H9 (cell line): ENCODE results near the gene FOXI1. TPM values are rescaled to one million over a fixed set of nuclear protein-coding genes. Genes with fewer than 3 reads are reported as not detected.
"Not testable (repeated sequence)": the region's sequence is repeated elsewhere in the genome, so short reads cannot be mapped to it uniquely, and the experiment has no call there.

ENCODE experiments used
- DNase-seq: peaks from one replicate; pipeline ENCODE4 v3.0.0-alpha.2; 2017
- H2AFZ ChIP-seq: one replicate; pipeline ENCODE4 v1.6.1; 2013; ENCODE audit warnings: mild to moderate bottlenecking, low read length, control low read depth, moderate library complexity
- H2AK5ac ChIP-seq: 2 replicates; pipeline ENCODE4 v1.6.1; 2013; ENCODE audit warnings: low read length, control low read depth, mixed read lengths; ENCODE audit not compliant: insufficient read length
- H2BK120ac ChIP-seq: one replicate; pipeline ENCODE4 v1.6.1; 2013; ENCODE audit warnings: low read depth, mild to moderate bottlenecking, low read length, control low read depth, inconsistent platforms; ENCODE audit not compliant: poor library complexity, severe bottlenecking
- H2BK12ac ChIP-seq: 2 replicates; pipeline ENCODE4 v1.6.1; 2013; ENCODE audit warnings: low read length, control low read depth, mixed read lengths, low read depth; ENCODE audit not compliant: insufficient read length
- H2BK15ac ChIP-seq: 2 replicates; pipeline ENCODE4 v1.6.1; 2013; ENCODE audit warnings: low read depth, low read length, control low read depth
- H2BK20ac ChIP-seq: one replicate; pipeline ENCODE4 v1.6.1; 2013; ENCODE audit warnings: low read depth, mild to moderate bottlenecking, low read length, control low read depth, inconsistent platforms; ENCODE audit not compliant: poor library complexity, severe bottlenecking
- H2BK5ac ChIP-seq: 2 replicates; pipeline ENCODE4 v1.6.1; 2013; ENCODE audit warnings: low read length, control low read depth, mixed read lengths; ENCODE audit not compliant: insufficient read length
- H3K14ac ChIP-seq: 2 replicates; pipeline ENCODE4 v1.6.1; 2013; ENCODE audit warnings: low read length, control low read depth; ENCODE audit not compliant: insufficient read depth
- H3K18ac ChIP-seq: 2 replicates; pipeline ENCODE4 v1.6.1; 2013; ENCODE audit warnings: low read depth, mild to moderate bottlenecking, mixed read lengths, low read length, control low read depth; ENCODE audit not compliant: insufficient read length
- H3K23ac ChIP-seq: 2 replicates; pipeline ENCODE4 v1.6.1; 2013; ENCODE audit warnings: low read length, control low read depth, mixed read lengths, low read depth; ENCODE audit not compliant: insufficient read length
- H3K23me2 ChIP-seq: 2 replicates; pipeline ENCODE4 v1.6.1; 2013; ENCODE audit warnings: low read depth, mild to moderate bottlenecking, mixed read lengths, low read length, control low read depth; ENCODE audit not compliant: insufficient read length, poor library complexity, severe bottlenecking
- H3K27ac ChIP-seq: 2 replicates; pipeline ENCODE4 v1.5.1; 2013; ENCODE audit warnings: low read length, control low read depth, mixed read lengths, low read depth; ENCODE audit not compliant: insufficient read length
- H3K27me3 ChIP-seq: 2 replicates; pipeline ENCODE4 v1.6.1; 2013; ENCODE audit warnings: low read length, control low read depth, inconsistent platforms; ENCODE audit not compliant: insufficient read depth
- H3K4ac ChIP-seq: 2 replicates; pipeline ENCODE4 v1.6.1; 2013; ENCODE audit warnings: low read depth, mild to moderate bottlenecking, control low read depth, inconsistent platforms, low read length, moderate library complexity
- H3K4me1 ChIP-seq: 2 replicates; pipeline ENCODE4 v1.6.1; 2013; ENCODE audit warnings: low read length, control low read depth, inconsistent platforms; ENCODE audit not compliant: insufficient read depth
- H3K4me2 ChIP-seq: 2 replicates; pipeline ENCODE4 v1.6.1; 2013; ENCODE audit warnings: low read length, control low read depth, mixed read lengths; ENCODE audit not compliant: insufficient read length, insufficient read depth
- H3K56ac ChIP-seq: 2 replicates; pipeline ENCODE4 v1.6.1; 2013; ENCODE audit warnings: low read depth, mild to moderate bottlenecking, mixed read lengths, low read length, control low read depth; ENCODE audit not compliant: insufficient read length
- H3K79me1 ChIP-seq: 2 replicates; pipeline ENCODE4 v1.6.1; 2013; ENCODE audit warnings: low read depth, mild to moderate bottlenecking, moderate library complexity, low read length, control low read depth, inconsistent platforms; ENCODE audit not compliant: insufficient read depth, poor library complexity, severe bottlenecking
- H3K79me2 ChIP-seq: 2 replicates; pipeline ENCODE4 v1.6.1; 2013; ENCODE audit warnings: low read length, control low read depth, inconsistent platforms; ENCODE audit not compliant: insufficient read depth
- H3K9ac ChIP-seq: 2 replicates; pipeline ENCODE4 v1.6.1; 2013; ENCODE audit warnings: low read length, control low read depth, mixed read lengths; ENCODE audit not compliant: insufficient read length; ENCODE audit errors: extremely low read depth
- H3K9me3 ChIP-seq: one replicate; pipeline ENCODE4 v1.6.1; 2013; ENCODE audit warnings: low read depth, low read length, inconsistent platforms; ENCODE audit not compliant: control insufficient read depth
- H3T11ph ChIP-seq: one replicate; pipeline ENCODE4 v1.6.1; 2013; ENCODE audit warnings: mild to moderate bottlenecking, low read length, control low read depth, inconsistent platforms
- H4K20me1 ChIP-seq: one replicate; pipeline ENCODE4 v1.6.1; 2013; ENCODE audit not compliant: control insufficient read depth, insufficient read length, insufficient read depth
- H4K5ac ChIP-seq: 2 replicates; pipeline ENCODE4 v1.6.1; 2013; ENCODE audit warnings: low read depth, mild to moderate bottlenecking, mixed read lengths, low read length, control low read depth; ENCODE audit not compliant: insufficient read length
- H4K8ac ChIP-seq: replicated peaks from 2 replicates; pipeline ENCODE4 v1.6.1; 2013; ENCODE audit warnings: low read length, control low read depth, mixed read lengths, low read depth; ENCODE audit not compliant: insufficient read length
- H4K91ac ChIP-seq: 2 replicates; pipeline ENCODE4 v1.6.1; 2013; ENCODE audit warnings: low read depth, mild to moderate bottlenecking, moderate library complexity, mixed read lengths, low read length, control low read depth; ENCODE audit not compliant: insufficient read length
- H3K27ac Mint-ChIP-seq, 3 experiments: 2 replicates in 2 of 3; 3 replicates in 1 of 3; pipeline ENCODE4 v1.8.0; 2020 to 2021; ENCODE audit warnings: mixed read lengths in 3 of 3, mild to moderate bottlenecking in 1 of 3, moderate library complexity in 1 of 3
- H3K27me3 Mint-ChIP-seq: 2 replicates; pipeline ENCODE4 v1.8.0; 2021; ENCODE audit warnings: low read depth, mild to moderate bottlenecking, moderate library complexity, mixed read lengths
- H3K36me3 Mint-ChIP-seq, 3 experiments: 2 replicates in 2 of 3; 3 replicates in 1 of 3; pipeline ENCODE4 v1.8.0; 2020 to 2021; ENCODE audit warnings: low read depth in 3 of 3, mixed read lengths in 3 of 3; ENCODE audit not compliant: insufficient read depth in 1 of 3
- H3K4me1 Mint-ChIP-seq, 2 experiments: 2 replicates each; pipeline ENCODE4 v1.8.0; 2020; ENCODE audit warnings: mixed read lengths in 2 of 2
- H3K4me3 Mint-ChIP-seq, 2 experiments: 2 replicates in 1 of 2; 3 replicates in 1 of 2; pipeline ENCODE4 v1.8.0; 2020 to 2021; ENCODE audit warnings: mild to moderate bottlenecking in 2 of 2, mixed read lengths in 2 of 2, moderate library complexity in 1 of 2
- H3K9me3 Mint-ChIP-seq, 2 experiments: 2 replicates in 1 of 2; 3 replicates in 1 of 2; pipeline ENCODE4 v1.8.0; 2020; ENCODE audit warnings: mild to moderate bottlenecking in 2 of 2, mixed read lengths in 2 of 2, moderate library complexity in 1 of 2
- WGBS: extraction: QIAGEN DNeasy Blood & Tissue Kit; methylation state at CpG from one replicate; pipeline ENCODE4 v1.1.7; 2013; ENCODE audit warnings: missing lambda C conversion rate, low lambda C conversion rate, mixed read lengths; ENCODE audit not compliant: insufficient read length; ENCODE audit errors: extremely low coverage; 5-methylcytosine and 5-hydroxymethylcytosine counted together
- total RNA-seq: library from RNA; stranded (reverse); gene quantifications from 2 replicates; pipeline ENCODE4 v1.2.1, GENCODE V29; 2021
- TF ChIP-seq, protein P1 (sequence below): fragments of 200-600 bp; sonication (generic); conservative IDR thresholded peaks from 3 replicates; pipeline ENCODE4 v1.8.0; 2021; ENCODE audit warnings: antibody characterized with exemption, mild to moderate bottlenecking

Gene FOXI1
- total RNA-seq, 1 experiment from 2014 or later: not detected

DNA sequence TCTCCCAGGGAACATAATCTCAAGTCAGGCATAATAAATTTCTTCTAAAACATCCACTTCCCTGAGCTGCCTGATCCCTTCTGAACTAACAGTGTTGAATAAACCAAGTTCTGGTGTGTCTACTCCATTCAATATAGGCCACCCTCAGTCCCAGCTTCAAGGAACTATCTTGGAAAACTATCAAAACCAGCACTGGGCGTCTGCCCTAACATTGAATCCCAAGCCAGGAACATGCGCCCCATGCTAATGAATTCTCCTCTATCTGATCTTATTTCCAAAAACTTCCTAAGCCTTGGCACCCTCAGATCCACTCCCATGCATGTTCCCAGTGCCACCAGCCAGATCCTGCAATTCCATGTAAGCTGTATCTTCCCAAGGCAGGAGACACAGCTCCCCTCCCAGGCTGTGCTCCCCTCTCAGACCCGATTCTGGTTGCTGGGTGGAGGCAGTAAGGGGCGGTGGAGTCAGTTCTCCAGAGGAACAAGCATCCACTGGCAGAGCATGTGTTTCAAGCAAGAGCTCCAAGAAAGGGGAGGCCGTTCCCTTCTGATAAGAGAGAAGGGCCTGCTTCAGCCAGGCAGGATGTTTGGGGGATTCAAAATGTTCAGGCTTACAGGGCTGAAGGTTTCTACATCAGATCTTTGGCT lies 13.1 kb upstream of the FOXI1 start:
- H3K23ac ChIP-seq: no peak overlapping the region
- H4K8ac ChIP-seq: no peak overlapping the region
- no peak overlapping the region for H4K5ac ChIP-seq
- WGBS: no CpG with 5 or more reads among the region's 5 CpGs
- H3K79me2 ChIP-seq: no peaks in the 10 kb centered on the region
- H3K18ac ChIP-seq: no peak overlapping the region
- Mint-ChIP-seq H3K4me3 (no peak overlapping the region), H3K27ac (no peak overlapping the region), H3K4me1 (peaks cover under 1 to 3% of the 10 kb centered on the region in 2 experiments; a peak in 3 of 4 replicates), H3K9me3 (no peaks in the 10 kb centered on the region), H3K27me3 (peaks cover 18% of the 10 kb centered on the region), H3K36me3 (no peaks in the 10 kb centered on the region)
- no peak overlapping the region for H3K14ac ChIP-seq
- no peak overlapping the region for H2BK20ac ChIP-seq
- no peaks in the 10 kb centered on the region for H3K23me2 ChIP-seq
- H3T11ph ChIP-seq: no peak overlapping the region
- no peak overlapping the region for H3K4me2 ChIP-seq
- H3K9ac ChIP-seq: no peak overlapping the region
- H2BK12ac ChIP-seq: no peak overlapping the region
- H2AK5ac ChIP-seq: no peak overlapping the region
- DNase-seq: no peak
- no peaks in the 10 kb centered on the region for H3K9me3 ChIP-seq
- no peaks in the 10 kb centered on the region for H4K20me1 ChIP-seq
- no peak overlapping the region for H2AFZ ChIP-seq
- no peak overlapping the region for H3K56ac ChIP-seq
- no peak overlapping the region for H4K91ac ChIP-seq
- TF ChIP-seq, protein P1, sequence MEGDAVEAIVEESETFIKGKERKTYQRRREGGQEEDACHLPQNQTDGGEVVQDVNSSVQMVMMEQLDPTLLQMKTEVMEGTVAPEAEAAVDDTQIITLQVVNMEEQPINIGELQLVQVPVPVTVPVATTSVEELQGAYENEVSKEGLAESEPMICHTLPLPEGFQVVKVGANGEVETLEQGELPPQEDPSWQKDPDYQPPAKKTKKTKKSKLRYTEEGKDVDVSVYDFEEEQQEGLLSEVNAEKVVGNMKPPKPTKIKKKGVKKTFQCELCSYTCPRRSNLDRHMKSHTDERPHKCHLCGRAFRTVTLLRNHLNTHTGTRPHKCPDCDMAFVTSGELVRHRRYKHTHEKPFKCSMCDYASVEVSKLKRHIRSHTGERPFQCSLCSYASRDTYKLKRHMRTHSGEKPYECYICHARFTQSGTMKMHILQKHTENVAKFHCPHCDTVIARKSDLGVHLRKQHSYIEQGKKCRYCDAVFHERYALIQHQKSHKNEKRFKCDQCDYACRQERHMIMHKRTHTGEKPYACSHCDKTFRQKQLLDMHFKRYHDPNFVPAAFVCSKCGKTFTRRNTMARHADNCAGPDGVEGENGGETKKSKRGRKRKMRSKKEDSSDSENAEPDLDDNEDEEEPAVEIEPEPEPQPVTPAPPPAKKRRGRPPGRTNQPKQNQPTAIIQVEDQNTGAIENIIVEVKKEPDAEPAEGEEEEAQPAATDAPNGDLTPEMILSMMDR: no peak
- H2BK120ac ChIP-seq: no peak overlapping the region
- no peak overlapping the region for H3K27ac ChIP-seq
- H3K27me3 ChIP-seq: no peaks in the 10 kb centered on the region
- no peak overlapping the region for H3K4ac ChIP-seq
- no peak overlapping the region for H2BK15ac ChIP-seq
- no peak overlapping the region for H2BK5ac ChIP-seq
- no peaks in the 10 kb centered on the region for H3K4me1 ChIP-seq
- H3K79me1 ChIP-seq: no peaks in the 10 kb centered on the region

DNA sequence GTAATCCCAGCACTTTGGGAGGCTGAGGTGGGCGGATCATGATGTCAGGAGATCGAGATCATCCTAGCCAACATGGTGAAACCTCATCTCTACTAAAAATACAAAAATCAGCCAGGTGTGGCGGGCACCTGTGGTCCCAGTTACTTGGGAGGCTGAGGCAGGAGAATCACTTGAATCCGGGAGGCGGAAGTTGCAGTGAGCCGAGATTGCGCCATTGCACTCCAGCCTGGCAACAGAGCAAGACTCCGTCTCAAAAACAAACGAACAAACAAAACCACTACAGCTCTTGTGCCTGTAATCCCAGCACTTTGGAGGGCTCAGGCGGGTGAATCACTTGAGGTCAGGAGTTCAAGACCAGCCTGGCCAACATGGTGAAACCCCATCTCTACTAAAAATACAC lies 11.4 kb upstream of the FOXI1 start:
- not testable (repeated sequence) for H3K4me3 Mint-ChIP-seq, H3K79me2 ChIP-seq, H4K91ac ChIP-seq, H3K18ac ChIP-seq, H2BK15ac ChIP-seq, H3K79me1 ChIP-seq, H4K20me1 ChIP-seq, H2BK20ac ChIP-seq, H3K4me1 ChIP-seq, H2BK12ac ChIP-seq, H2BK120ac ChIP-seq, H3K14ac ChIP-seq, H2AK5ac ChIP-seq, H3T11ph ChIP-seq, H3K9me3 ChIP-seq, DNase-seq, H2BK5ac ChIP-seq, H3K9ac ChIP-seq, H3K27me3 ChIP-seq, H3K23me2 ChIP-seq, H3K4me2 ChIP-seq, H4K8ac ChIP-seq, H3K27ac ChIP-seq, H3K56ac ChIP-seq, H3K4me1 Mint-ChIP-seq, H3K36me3 Mint-ChIP-seq, H4K5ac ChIP-seq, H2AFZ ChIP-seq, H3K4ac ChIP-seq, H3K9me3 Mint-ChIP-seq, H3K27ac Mint-ChIP-seq, H3K23ac ChIP-seq
- peaks cover 26% of the 10 kb centered on the region for H3K27me3 Mint-ChIP-seq
- WGBS: no CpG with 5 or more reads among the region's 10 CpGs
